Measurements from ENCODE around the gene CAMSAP3.

DNA sequence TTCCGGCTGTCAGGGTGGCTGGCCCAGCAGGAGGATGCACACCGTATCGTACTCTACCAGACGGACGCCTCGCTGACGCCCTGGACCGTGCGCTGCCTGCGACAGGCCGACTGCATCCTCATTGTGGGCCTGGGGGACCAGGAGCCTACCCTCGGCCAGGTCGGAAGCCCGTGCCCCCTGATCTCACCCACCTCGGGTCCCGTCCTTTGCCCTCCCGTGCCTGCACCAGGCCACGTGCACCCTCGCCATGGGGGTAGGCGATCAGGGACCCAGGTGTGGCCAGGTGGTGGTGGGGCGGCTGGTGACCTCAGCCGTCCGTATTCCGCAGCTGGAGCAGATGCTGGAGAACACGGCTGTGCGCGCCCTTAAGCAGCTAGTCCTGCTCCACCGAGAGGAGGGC is 41.1 kb upstream of the CAMSAP3 start:
- no peak for TF ChIP-seq CTCF (IDR thresholded peaks at IDR 0.05)
- TF ChIP-seq POLR2A (IDR thresholded peaks at IDR 0.05), result no peak
